ENCODE measurements around the gene EXOC4.

Gene EXOC4

DNA sequence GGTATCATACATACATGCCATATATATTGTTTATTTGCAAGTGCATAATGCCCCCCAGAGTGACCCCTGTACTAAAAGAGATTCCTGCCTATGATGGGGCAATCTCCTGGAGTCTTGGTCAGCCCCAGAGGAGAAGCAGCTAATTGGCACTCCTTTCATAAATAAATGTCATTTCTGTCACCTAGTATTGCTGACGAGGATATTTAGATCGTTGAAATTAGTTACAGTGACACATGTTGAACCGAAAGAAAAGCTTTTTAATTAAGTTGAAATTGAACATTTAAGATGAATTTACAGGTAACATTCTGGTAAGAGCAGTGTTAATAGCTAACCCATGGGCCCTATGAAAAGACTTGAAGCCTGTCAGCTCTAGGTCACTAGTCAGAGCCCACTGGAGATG is 663.7 kb downstream of the EXOC4 start:
- TF ChIP-seq, protein P1, sequence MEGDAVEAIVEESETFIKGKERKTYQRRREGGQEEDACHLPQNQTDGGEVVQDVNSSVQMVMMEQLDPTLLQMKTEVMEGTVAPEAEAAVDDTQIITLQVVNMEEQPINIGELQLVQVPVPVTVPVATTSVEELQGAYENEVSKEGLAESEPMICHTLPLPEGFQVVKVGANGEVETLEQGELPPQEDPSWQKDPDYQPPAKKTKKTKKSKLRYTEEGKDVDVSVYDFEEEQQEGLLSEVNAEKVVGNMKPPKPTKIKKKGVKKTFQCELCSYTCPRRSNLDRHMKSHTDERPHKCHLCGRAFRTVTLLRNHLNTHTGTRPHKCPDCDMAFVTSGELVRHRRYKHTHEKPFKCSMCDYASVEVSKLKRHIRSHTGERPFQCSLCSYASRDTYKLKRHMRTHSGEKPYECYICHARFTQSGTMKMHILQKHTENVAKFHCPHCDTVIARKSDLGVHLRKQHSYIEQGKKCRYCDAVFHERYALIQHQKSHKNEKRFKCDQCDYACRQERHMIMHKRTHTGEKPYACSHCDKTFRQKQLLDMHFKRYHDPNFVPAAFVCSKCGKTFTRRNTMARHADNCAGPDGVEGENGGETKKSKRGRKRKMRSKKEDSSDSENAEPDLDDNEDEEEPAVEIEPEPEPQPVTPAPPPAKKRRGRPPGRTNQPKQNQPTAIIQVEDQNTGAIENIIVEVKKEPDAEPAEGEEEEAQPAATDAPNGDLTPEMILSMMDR (IDR thresholded peaks at IDR 0.05; ENCODE audit: borderline replicate concordance, insufficient read depth, low read depth, low read length) = no peak

DNA sequence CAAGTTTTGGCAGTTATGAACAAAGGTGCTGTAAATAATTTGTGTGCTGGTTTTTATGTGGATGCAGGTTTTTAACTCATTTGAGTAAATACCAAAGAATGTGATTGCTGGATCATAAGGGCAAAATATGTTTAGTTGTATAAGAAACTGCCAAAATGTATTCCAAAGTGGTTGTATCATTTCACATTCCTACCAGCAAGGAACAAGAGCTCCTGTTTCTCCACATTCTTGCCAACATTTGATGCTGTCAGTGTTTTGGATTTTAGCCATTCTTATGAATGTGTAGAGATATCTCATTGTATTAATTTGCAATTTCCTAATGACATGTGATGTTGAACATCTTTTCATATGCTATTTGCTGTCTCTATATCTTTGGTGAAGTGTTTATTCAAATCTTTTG is 666.9 kb downstream of the EXOC4 start:
- no peak overlapping the region for H3K4me3 ChIP-seq (ENCODE audit: low read depth, low read length)
- TF ChIP-seq, protein P1 (IDR thresholded peaks at IDR 0.05; ENCODE audit: borderline replicate concordance, insufficient read depth, low read depth, low read length) = no peak

More for the DNA sequence above, 663.7 kb downstream of the EXOC4 start:
- H3K4me3 ChIP-seq (ENCODE audit: low read depth, low read length) = no peak overlapping the region

DNA sequence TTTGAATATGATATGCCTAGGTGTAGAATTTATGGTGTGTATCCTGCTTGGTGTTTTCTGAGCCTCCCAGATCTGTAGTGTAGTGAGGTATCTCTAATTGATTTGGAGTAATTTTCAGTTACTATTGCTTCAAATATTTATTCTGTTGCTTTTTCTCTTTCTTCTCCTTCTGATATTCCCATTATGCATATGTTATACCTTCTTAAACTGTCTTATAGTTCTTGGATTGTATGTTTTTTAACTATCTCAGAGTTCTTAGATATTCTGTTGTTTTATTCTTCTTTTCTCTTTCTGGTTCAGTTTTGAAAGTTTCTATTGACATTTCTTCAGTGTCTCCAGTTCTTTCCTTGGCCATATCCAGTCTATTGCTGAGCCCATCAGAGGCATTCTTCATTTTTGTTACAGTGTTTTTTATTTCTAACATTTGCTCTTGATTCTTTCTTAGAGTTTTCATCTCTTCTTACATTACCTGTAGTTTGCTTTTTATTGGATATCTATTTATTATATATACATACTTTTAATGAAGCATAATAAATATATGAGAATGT is 668.8 kb downstream of the EXOC4 start:
- no peak overlapping the region for H3K4me3 ChIP-seq (ENCODE audit: low read depth, low read length)
- TF ChIP-seq, protein P1 (IDR thresholded peaks at IDR 0.05; ENCODE audit: borderline replicate concordance, insufficient read depth, low read depth, low read length) = no peak

DNA sequence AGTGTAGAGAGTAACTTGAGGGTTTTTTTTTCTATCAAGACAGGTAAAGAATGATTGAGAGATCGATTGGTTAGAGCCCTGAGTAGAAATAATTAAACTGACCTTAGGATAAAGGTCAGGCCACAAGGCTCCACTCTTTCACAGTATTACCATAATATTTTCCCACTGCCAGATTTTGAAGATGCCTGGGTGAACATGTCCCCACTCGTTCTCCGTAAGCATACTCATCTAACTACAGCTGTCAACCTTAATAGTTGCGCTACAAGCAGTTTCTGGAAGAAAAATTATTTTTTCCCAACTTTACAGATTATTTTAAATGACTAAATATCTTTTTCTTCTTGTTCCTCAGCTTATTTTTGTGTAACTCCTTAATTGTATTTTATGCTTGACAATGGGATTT is 671.1 kb downstream of the EXOC4 start:
- H3K4me3 ChIP-seq (ENCODE audit: low read depth, low read length) = no peak overlapping the region
- TF ChIP-seq, protein P1 (IDR thresholded peaks at IDR 0.05; ENCODE audit: borderline replicate concordance, insufficient read depth, low read depth, low read length) = no peak

DNA sequence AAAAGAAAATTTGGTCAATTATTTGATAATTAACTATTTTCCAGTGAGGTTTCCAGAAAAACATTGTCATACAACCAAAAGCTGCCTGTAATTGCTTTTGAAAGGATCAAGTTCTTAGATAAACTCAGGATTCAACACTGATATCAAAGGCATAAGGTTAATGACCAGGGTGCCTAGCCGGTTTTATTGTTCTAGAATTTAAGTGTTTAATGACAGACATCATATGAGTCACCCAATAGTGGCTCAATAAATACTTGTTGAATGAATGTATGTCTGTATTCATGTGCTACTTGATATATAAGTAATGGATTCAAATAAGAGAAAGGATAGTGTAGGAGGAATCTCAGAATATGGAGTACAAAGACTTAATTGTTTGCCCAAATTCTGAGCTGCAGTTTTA is 678.2 kb downstream of the EXOC4 start:
- TF ChIP-seq, protein P1 (IDR thresholded peaks at IDR 0.05; ENCODE audit: borderline replicate concordance, insufficient read depth, low read depth, low read length) = no peak
- no peak overlapping the region for H3K4me3 ChIP-seq (ENCODE audit: low read depth, low read length)

DNA sequence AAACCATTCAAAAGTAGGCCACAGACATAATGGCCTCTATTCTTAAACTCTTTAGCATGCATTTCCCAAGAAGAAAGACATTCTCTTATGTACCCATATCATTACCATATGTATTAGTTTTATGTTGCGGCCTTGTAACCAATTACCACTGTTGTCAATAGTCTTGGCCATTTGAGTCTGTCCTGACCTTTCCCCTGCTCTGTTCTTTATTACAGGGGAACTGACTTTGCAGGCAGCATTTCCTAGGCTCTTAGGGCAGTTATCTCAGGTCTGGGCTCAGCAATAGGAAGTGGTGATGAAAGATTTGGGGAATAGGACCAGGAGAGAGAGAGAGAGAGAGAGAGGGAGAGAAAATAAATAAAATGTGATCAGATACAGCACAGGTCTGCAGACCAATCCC is 679.7 kb downstream of the EXOC4 start:
- TF ChIP-seq, protein P1 (IDR thresholded peaks at IDR 0.05; ENCODE audit: borderline replicate concordance, insufficient read depth, low read depth, low read length) = no peak
- no peak overlapping the region for H3K4me3 ChIP-seq (ENCODE audit: low read depth, low read length)

DNA sequence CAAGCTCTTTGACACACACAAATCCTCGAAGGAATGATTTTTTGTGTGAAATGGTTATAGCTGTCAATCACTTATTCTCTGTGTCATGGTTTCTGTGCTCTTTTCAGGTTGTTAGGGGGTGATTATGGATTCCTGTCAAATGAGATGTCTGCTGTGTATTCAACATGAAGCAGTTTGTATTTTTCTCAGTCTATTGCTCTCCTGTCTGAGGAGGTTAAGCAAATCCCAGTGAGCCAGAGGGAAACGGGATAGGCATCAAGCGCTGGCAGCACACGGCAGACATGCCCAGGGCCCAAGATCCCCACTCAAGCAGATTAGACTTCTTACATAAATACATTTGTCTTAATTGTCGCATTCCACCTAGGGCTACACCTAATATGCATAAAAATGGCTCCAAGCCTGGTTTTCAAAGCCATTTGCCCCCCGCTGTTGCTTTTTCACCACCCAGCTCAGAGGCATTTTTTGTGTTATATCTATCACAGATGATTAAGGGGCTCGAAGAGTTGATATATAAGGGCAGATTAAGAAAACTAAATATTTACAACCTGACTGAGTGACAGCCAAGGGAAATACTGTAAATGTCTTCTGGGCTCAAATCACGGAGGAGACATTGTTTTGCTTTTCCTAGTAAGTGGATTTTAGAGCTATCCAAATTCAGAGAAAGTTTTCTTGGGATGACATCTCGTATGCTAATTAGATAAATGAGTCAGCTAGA is 681.5 kb downstream of the EXOC4 start:
- no peak overlapping the region for H3K4me3 ChIP-seq (ENCODE audit: low read depth, low read length)
- TF ChIP-seq, protein P1 (IDR thresholded peaks at IDR 0.05; ENCODE audit: borderline replicate concordance, insufficient read depth, low read depth, low read length) = no peak
